ENCODE data around the gene HNRNPH1.

GRCh38 chr5:179599566-179599965, 23.9 kb downstream of the HNRNPH1 start:
- TF ChIP-seq POLR2A (IDR thresholded peaks at IDR 0.05; ENCODE audit: low read length), result no peak
- no peak for TF ChIP-seq GATA1 (IDR thresholded peaks at IDR 0.05; ENCODE audit: low read depth, low read length)

Measured in erythroblast (primary cell).